Cerebellar cortex (tissue), 1 donor: ENCODE data around the gene EI24.

ENCODE experiments used
- DNase-seq: peaks from one replicate; pipeline ENCODE4 v3.0.0-alpha.2; 2015; ENCODE audit warnings: low spot score

EI24 gene

GRCh38 chr11:125627236-125627910 lies 58.1 kb downstream of the EI24 start:
- no peak for DNase-seq
